HG03135 (cell line): ENCODE measurements around the gene ANKRD16.

Source experiments
- ATAC-seq: cut with Tn5 transposase; IDR thresholded peaks from one replicate; pipeline ENCODE4 v1.9.1; 2021; ENCODE audit warnings: mild to moderate bottlenecking, moderate library complexity; ENCODE audit not compliant: unreplicated experiment

ANKRD16 gene

GRCh38 chr10:5904227-5904626 is 14.5 kb upstream of the ANKRD16 start:
- ATAC-seq, result peak; percentile 93

GRCh38 chr10:5903563-5903962 is 13.9 kb upstream of the ANKRD16 start:
- no peak for ATAC-seq

- no peak for ATAC-seq
Observed at GRCh38 chr10:5902511-5903274, 13.0 kb upstream of the ANKRD16 start.

GRCh38 chr10:5900247-5900646 is 10.6 kb upstream of the ANKRD16 start:
- ATAC-seq, result no peak

GRCh38 chr10:5898163-5898562 is 8.5 kb upstream of the ANKRD16 start:
- ATAC-seq, result no peak

GRCh38 chr10:5897504-5897903 is 7.8 kb upstream of the ANKRD16 start:
- ATAC-seq, result no peak

GRCh38 chr10:5897053-5897340 is 7.3 kb upstream of the ANKRD16 start:
- ATAC-seq, result no peak

- peak; percentile 10 for ATAC-seq
Observed at GRCh38 chr10:5896208-5897052, 6.7 kb upstream of the ANKRD16 start.

- peak; percentile 56 for ATAC-seq
Observed at GRCh38 chr10:5895804-5896203, 6.1 kb upstream of the ANKRD16 start.

- ATAC-seq, result no peak
Observed at GRCh38 chr10:5895365-5895764, 5.7 kb upstream of the ANKRD16 start.

GRCh38 chr10:5894873-5895272 is 5.2 kb upstream of the ANKRD16 start:
- ATAC-seq, result no peak

GRCh38 chr10:5894403-5894802 is 4.7 kb upstream of the ANKRD16 start:
- ATAC-seq, result no peak

GRCh38 chr10:5893321-5893720 is 3.6 kb upstream of the ANKRD16 start:
- ATAC-seq, result no peak

- no peak for ATAC-seq
Observed at GRCh38 chr10:5892007-5892406, 2.3 kb upstream of the ANKRD16 start.

- no peak for ATAC-seq
Observed at GRCh38 chr10:5891009-5891408, 1.3 kb upstream of the ANKRD16 start.

GRCh38 chr10:5890452-5890915 is 791 bp upstream of the ANKRD16 start:
- peak; percentile 6 for ATAC-seq

- peak; percentile 34 for ATAC-seq
Observed at GRCh38 chr10:5888843-5889623, 660 bp downstream of the ANKRD16 start.

- ATAC-seq, result no peak
Observed at GRCh38 chr10:5888351-5888750, 1.3 kb downstream of the ANKRD16 start.

GRCh38 chr10:5887641-5888040 is 2.1 kb downstream of the ANKRD16 start:
- no peak for ATAC-seq

GRCh38 chr10:5887029-5887428 is 2.7 kb downstream of the ANKRD16 start:
- ATAC-seq, result no peak

GRCh38 chr10:5885619-5886018 is 4.1 kb downstream of the ANKRD16 start:
- no peak for ATAC-seq
